Amniotic stem cell (primary cell): ENCODE results near the gene MIB2.

Experiments
- DNase-seq: peaks from one replicate; lab custom pipeline; 2025; lab: John Stamatoyannopoulos, UW

Gene MIB2

DNA sequence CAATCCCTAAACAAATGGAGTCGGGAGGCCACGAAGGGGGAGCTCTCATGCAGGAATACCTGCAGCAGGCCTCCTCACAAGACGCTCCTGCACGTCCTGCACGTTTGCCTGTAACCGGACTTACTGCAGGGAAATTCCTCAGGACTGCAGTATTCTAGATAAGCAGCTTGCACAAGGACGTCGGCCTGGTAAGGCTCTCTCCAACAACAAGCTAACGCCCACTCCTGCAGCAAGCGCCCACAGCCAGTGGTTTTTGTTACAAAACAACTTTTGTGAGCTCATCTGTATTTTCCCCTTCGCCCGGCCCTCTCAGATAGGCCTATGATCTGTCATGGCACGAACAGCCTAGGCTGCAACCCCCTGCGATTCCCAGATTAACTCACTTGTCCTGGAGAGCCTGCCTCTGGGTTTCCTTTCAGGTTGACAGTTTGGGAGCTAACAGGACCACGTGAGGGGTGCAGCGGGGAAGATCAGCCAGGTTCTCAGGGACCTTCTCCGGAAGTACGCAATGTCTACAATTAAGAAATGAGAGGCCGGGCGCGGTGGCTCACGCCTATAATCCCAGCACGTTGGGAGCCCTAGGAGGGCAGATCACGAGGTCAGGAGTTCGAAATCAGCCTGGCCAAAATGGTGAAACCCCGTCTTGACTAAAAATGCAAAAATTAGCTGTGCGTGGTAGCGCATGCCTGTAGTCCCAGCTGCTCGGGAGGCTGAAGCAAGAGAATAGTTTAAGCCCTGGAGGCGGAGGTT lies 921 bp upstream of the MIB2 start:
- no peak for DNase-seq

DNA sequence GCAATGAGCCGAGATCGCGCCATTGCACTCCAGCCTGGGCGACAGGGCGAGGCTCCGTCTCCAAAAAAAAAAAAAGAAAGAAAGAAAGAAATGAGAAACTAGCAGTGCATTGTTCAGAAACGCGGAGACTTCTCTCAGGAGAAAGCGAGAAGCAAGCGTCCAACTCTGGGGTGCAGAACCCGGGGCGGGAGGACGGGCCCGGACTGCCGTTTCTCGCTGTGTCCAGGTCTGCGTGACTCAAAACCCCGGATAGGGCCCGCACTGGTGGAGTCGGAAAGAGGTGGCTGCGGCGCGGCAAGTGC lies 395 bp upstream of the MIB2 start:
- no peak for DNase-seq

DNA sequence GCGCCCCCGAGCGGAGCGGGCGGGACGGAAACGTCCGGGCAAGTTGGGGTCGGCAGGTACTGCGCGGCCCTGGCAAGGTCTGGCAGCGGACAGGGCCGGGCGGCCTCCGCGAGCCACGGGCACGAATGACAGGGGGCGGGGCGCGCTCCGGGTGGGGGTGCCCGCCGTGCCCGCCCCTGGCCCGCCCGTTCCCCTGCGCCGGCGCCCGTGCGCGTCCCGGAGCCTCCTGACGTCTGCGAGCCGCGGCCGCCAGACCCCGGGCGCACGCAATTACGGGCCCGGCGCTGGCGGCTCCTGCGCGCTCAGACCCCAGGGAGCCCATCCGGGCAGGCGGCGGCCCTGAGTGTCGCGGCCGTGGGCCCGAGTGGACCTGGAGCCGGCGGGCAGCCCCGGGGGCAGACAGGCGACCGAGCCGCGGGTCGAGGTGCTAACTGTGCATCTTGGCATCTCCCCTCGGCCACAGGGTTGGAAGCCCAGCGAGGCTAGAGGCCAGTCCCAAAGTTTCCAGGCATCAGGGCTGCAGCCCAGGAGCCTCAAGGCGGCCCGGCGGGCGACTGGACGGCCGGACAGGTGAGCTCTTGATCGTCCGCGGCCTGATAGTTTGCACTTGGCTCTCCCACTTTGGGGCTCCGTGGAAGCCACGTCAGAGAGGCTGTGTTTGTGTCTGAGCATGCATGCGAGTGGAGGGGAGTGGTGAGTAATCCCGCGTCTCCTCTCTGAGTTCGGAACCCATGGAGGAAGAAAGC lies 918 bp downstream of the MIB2 start:
- DNase-seq: no peak

DNA sequence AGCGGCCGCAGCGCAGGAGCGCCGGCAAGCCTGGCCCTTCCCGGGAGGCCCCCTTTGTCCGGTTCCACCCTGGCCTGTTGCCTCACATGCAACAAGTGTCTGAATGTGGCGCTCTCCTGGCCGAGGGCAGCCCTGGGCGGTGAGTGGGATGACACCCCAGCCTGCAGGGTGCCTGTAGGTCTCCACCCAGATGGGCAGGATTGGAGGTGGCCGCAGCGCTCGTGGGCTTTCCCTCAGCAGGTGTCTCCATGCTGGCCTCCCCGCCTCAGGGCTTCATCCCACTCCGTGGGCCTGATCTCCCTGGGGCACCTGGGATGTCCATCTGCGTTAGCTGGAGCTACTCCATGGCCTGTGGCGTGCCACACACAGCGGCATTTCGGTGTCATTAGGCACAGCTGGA lies 1.5 kb downstream of the MIB2 start:
- DNase-seq: no peak

DNA sequence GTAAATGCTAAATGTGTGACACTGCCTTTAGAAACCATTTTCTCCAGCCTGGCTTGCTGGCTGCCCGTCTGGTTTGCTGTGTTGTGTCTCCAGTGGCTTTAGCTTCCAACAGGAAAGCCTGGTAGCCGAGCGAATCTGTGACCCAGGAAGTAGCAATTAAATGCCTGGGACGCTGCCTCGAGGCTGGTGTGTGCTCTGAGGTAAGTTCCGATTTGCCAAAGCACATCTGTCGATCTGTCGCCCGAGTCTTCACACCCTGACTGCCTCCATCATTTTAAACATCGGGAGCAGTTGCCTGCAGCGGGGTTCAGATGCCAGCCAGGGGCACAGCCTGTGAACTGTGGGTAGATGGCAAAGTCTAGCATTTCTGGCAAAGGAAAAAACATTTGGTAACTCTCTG lies 2.2 kb downstream of the MIB2 start:
- no peak for DNase-seq

DNA sequence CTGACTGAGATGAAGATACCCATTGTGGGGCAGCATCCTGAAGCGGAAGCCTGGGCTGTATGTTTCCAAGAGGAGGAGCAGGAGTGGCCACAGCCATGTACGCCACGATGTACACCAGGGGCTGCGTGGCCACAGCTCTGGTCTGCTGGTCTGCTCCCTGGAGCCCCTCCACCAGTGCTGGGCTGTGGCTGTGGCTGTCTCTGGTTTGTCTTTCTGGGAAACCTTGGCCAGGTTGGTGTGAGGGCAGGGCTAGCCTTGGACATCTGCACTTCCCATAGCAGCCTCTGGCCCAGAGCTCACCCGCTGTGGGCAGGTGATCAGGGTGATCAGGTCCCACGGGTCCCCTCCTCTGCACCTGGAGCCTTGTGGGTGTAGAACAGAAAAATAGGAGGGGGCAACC lies 2.6 kb downstream of the MIB2 start:
- no peak for DNase-seq

DNA sequence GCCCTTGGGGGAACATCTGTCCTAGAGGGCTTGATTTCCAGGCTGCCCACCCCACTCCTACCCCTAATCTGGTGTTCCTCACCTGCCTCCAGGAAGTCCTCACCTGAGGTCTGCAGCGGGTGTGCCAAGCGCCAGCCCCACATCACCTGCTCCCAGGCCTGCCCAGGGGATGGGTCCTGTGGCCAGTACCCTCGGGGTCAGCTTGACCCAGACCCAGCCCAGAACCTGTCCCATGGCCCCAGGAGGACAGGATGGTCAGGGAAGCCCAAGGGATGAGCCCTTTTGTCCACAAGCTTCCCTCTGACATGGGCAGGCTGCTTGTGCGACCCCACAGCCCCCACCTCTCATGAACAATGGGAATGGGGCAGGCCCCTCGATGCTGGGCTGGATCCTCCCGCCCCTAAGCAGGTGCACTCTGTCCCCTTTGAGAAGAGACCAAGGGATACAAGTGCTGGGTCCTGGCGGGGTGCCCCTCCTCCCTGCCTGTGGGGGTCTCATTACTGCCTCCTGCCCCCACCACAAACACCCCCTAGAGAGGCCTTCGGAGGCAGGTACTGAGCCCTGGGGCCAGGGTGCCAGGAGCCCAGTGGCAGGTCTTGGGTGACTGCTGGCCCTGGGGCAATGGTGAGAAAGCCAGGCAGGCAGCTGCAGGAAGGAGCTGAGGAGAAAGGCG lies 3.2 kb downstream of the MIB2 start:
- DNase-seq: no peak

DNA sequence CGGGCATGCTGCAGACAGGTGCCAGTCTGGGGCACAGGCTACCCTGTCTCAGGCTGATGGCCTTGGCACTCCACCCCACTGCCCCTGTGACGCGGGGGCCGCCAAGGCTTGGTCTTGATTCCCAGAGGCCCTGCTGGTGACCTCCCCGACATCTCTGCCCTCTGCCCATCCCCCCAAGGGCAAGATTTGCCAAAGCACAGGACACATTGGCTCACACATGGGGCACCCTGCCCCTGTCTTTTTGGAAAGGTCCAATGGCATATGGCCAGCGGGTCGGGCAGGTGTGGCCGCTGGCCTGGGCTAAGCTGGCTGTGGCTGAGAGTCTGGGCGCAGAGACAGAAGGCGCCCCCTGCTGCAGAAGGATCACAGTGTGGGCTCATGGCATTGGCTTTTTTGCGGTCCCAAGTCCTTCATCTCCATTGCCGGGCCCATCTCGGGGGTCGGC lies 4.6 kb downstream of the MIB2 start:
- no peak for DNase-seq

DNA sequence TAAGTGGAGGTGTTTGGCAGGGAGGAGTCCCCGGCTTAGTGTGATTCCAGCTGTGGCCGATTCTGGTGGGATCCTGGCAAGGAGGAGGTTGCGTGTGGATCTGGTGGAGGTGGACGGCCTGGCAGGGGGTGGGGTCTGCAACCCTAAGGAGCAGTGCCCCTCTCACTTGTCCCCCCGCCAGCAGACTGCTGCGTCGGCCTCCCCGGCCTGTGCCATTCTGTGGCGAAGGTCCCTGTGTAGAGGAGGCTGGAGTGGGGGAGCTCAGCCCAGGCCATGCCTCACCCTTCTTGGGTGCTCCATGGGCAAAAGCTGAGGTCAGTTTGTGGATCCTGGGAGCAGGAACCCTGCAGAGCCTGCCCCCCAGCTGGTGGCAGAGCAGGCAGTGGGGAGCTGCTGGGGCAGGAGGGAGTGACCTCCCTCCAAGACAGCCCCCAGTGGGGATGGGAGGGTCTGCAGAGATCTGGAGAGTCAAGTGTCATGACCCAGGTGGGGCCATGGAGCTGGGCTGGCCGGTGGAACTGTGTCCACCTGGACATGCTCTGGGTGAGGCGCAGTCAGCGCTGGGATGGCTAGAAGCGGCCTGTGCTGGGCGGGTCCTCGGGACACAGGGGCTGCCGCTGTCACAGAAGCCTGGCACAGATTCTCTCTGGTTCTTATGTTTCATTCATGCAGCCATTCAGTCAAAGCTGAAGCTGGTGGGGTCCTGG lies 5.3 kb downstream of the MIB2 start:
- DNase-seq: no peak

DNA sequence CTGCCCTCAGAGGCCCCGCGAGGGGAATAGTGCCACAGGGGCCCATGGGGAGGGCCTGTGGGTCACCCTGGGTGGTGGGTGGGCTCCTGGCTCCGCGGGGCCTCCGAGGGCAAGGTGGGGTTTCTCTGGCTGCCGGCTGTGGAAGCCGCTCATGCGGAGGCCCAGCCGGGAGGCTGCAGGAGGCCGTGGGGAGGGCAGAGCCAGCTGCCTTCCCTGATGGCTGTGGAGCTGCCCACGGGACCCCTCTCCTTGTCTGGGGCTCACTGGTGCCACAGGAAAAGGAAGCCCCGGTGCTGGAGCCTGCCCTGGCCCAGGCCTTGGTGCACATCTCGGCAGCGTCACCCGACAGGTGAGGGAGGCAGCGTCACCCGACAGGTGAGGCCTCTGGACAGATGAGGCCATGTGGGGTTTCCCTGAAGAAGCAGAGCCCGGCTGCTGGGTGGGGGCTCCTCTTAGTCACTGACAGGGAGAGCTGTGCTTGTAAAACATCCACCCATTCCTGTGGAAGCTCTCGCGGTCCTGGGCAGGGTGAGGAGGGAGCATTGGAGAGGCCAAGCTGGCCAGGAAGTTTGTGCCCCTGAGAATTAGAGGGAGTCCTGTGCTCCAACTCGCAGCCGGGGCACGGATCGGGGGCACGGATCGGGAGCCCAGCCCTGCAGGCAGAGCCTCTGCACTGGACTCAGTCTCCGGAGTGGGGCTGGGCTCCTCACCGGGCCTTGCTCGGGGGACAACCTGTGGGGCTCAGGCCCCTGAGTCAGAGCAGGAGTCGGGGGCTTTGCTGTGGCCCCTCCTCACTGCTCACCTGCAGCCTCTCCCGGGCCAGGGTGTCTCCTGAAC lies 6.1 kb downstream of the MIB2 start:
- DNase-seq: no peak

DNA sequence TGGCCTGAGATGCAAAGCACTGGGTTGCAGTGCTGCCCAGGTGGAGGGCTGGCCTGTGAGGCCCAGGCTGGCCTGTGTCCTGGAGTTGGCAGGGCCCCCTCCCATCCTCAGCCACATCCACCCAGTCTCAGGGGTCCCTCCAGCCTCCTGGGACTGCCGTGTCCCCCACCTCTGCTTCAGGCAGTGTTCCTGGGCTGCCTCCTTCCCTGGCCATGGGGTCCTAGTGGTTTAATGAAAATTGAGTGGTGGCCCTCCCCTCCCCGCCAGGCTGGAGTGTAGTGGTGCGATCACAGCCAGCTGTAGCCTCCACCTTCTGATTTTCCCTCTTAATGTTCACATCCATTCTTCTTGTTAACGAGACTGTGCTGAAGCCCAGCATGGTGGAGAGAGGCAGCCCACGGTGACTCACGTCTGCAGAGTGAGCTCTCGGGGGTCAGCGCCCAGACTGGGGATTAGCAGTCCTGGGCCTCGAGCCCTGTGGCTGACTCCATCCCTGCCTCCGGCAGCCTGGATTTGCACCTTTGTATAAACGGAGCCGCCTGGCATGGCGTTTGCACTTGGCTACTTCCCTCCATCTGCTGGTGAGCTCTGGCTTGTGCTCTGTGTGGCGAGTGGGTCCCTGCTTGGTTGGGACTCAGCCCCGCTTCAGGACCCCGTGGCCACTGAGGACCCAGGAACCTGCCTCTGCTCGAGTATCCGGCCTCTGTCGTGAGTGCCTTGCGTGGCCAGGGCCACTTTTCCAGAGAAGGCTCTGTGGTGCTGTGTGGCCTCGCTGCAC lies 6.9 kb downstream of the MIB2 start:
- no peak for DNase-seq

DNA sequence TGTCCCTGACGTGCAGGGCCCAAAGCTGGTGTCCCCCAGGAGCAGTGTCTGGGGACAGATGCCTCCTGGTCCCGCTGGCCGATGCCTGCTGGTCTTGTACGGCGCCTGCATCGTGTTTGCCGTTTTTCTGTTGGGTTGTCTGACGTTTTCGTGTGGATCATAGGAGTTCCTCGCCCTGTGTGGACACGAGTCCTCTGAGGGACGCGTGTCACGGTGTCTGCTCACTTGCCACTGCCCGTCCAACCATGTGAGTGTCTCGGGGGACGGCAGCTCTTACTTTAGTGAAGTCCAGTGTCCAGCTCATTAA lies 7.4 kb downstream of the MIB2 start:
- no peak for DNase-seq

DNA sequence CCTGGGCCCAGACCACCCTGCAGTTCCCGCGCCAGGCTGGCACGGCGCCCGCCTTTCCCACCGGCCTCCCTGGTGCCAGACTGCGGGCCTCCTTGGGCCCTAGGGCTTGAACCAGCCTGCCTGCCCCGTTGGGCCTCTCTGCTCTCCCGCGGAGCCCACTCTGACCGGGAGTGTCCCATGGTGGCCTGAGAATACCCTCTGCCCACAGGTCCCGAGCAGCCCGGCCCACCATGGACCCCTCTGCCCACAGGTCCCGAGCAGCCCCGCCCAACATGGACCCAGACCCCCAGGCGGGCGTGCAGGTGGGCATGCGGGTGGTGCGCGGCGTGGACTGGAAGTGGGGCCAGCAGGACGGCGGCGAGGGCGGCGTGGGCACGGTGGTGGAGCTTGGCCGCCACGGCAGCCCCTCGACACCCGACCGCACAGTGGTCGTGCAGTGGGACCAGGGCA lies 7.9 kb downstream of the MIB2 start:
- DNase-seq: no peak

DNA sequence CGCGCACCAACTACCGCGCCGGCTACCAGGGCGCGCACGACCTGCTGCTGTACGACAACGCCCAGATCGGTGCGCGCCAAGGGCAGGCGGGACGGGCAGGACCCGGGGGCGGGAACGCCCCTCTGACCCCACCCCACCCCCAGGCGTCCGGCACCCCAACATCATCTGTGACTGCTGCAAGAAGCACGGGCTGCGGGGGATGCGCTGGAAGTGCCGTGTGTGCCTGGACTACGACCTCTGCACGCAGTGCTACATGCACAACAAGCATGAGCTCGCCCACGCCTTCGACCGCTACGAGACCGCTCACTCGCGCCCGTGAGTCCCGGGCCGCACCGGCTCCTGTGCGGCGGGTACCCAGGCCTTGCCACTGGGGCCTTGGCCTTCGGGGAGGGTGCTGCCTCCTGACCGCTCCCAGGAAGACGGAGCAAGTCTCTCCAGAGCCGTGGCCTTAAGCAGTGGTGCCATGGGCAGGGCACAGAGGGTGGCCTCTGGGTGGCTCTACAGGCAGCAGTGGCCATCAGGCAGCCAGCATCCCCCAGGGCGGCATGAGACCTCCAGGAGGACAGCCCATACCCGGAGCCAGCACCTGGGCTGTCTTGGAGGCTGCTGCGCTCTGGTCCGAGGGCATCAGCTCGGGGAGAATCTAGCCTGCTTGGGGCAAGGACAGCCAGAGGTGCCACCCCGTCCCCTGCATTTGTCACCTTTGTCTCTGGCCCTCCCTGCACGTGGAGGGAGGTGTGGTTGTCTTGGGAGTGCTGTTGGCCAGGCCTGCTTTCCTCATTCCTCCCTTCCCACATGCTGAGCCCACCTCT lies 8.5 kb downstream of the MIB2 start:
- no peak for DNase-seq

DNA sequence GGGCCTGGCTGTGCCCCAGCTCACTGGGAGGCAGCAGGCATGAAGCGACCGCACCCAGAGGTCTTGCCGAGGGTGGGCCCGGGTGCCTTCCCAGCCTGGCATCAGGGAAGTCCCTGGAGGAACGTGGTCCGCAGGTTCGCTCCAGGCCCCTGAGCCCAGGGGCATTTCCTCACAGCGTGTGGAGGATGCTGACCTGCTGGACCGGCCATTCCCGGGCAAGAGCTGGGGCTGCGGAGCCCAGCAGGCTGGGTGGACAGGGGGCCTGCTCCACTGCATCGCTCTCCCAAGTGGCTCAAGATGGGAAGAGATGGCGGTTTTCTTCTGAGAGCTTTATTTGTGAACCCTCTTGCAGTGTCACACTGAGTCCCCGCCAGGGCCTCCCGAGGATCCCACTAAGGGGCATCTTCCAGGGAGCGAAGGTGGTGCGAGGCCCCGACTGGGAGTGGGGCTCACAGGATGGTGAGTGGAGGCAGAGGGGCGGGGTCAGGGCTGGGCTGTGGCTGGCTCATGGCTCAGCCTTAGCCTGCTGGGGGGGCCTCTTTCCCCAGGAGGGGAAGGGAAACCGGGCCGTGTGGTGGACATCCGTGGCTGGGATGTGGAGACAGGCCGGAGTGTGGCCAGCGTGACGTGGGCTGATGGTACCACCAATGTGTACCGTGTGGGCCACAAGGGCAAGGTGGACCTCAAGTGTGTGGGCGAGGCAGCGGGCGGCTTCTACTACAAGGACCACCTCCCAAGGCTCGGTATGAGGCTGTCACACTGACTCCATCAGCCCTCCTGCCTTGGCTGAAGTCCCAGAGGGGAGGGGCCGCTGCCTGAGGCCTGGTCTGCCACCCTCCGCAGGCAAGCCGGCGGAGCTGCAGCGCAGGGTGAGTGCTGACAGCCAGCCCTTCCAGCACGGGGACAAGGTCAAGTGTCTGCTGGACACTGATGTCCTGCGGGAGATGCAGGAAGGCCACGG lies 9.4 kb downstream of the MIB2 start:
- no peak for DNase-seq

DNA sequence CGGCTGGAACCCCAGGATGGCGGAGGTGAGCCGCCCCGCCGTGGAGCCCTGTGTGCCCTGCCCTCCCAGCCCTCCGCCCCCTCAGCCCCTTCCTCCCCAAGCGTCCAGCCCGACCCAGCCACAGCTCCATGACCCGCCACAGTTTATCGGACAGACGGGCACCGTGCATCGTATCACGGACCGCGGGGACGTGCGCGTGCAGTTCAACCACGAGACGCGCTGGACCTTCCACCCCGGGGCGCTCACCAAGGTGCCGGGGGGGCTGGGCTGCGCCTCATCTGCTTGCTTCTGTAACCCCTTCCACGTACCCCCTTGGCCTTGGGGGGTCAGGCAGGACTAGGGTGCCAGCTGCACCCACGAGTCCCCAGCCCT lies 10.1 kb downstream of the MIB2 start:
- DNase-seq: no peak

DNA sequence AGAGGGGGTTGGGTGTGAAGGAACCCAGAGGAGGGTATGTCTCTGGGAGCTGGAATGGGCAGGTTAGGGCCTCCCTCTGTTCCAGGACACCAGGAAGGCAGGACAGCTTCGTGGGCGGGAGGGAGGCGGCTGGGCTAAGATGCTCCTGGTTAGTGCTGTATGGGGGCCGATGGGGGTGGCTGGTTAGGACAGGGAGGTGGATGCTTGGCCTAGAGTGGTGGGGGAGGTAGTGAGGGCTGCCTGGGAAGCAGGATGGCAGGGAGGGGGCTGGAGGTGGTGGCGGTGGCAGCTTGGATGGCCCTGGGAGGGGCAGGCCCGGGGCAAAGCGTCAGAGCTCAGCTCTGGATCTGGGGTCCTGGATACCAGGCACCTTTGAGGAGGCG lies 10.5 kb downstream of the MIB2 start:
- DNase-seq: no peak

DNA sequence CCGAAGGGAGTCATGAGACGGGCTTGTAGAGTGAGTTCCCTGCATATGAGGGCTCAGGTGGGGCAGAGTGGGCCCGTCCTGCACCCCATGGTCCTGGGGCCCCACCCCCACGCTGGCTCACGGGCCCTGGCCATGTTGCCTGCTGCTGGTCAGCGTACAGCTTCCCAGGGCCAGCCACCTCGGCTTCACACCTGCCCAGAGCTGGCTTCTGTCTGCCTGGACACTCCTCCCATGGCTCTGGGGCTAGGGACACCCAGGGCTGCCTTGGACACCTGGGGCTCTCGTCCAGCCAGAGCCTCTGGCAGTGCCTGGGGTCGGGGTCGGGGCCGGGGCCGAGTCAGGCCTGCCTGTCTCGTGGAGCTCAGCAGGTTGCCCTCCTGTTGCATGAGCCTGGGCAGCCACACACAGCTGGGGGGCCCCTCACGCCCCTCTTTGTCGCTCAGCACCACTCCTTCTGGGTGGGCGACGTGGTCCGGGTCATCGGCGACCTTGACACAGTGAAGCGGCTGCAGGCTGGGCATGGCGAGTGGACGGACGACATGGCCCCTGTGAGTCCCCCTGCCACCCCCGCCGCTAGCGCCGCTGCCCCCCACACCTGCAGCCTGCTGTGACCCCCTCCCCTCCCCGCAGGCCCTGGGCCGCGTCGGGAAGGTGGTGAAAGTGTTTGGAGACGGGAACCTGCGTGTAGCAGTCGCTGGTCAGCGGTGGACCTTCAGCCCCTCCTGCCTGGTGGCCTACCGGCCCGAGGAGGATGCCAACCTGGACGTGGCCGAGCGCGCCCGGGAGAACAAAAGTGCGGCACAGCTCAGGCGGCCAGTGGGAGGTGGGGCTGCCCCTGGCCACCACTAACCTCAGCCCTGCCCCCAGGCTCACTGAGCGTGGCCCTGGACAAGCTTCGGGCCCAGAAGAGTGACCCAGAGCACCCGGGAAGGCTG lies 11.2 kb downstream of the MIB2 start:
- no peak for DNase-seq
